KBM-7 (cell line): Measurements from ENCODE around the gene GARIN3.
"Not testable (repeated sequence)": the region's sequence is repeated elsewhere in the genome, so short reads cannot be mapped to it uniquely, and the experiment has no call there.

Experiments used
- DNase-seq: peaks from one replicate; pipeline ENCODE4 v3.0.0-alpha.2; 2015
- in situ Hi-C: fragments of 300-500 bp; cut with MboI; formaldehyde crosslinking; loops from 2 replicates; pipeline ENCODE4 v1.14.3; 2020; ENCODE audit warnings: low sequenced_read_pairs, low pct_unique_long_range_greater_than_20kb, mixed read lengths

GARIN3 gene

GRCh38 chr5:157187046-157187754, 21.1 kb upstream of the GARIN3 start:
- in situ Hi-C loops: no loop called here
- no peak for DNase-seq

DNA sequence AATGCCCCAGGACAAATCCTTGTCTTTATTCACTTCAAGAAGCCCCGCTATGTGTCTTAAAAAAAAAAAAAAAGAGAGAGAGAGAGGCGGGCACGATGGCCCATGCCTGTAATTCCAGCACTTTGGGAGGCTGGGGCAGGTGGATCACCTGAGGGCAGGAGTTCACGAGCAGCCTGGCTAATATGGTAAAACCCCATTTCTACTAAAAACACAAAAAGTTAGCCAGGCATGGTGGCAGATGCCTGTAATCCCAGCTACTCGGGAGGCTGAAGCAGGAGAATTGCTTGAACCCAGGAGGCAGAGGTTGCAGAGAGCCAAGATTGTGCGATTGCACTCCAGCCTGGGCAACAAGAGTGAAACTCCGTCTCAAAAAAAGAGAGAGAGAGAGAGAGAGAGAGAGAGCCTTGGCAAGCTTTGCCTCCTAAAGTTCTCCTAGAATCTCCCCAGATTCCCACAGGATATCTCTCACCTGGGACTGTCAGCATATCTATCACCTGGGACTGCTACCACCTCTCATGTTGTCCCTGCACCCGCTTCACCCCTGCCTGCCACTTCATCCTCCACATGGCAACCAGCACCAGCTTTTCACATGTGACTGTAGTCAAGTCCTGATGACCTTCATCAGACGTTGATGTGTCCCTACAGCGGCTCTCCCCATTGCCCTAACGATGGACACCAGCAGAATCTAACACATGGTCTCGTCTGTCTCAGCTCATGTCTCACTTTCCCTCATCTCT, 20.4 kb upstream of the GARIN3 start:
- in situ Hi-C loops: no loop called here
- DNase-seq: no peak

DNA sequence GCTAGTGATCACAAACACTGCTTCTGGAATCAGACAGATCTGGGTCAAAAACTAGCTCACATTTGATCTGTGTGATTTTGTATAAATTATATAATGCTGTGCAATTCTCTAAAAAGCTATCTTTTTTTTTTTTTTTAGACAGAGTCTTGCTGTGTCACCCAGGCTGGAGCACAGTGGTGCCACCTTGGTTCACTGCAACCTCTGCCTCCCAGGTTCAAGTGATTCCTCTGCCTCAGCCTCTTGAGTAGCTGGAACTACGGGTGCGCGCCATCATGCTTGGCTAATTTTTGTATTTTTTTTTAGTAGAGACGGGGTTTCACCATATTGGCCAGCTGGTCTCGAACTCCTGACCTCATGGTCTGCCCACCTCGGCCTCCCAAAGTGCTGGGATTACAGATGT, 19.1 kb upstream of the GARIN3 start:
- in situ Hi-C loops, DNase-seq: not testable (repeated sequence)

DNA sequence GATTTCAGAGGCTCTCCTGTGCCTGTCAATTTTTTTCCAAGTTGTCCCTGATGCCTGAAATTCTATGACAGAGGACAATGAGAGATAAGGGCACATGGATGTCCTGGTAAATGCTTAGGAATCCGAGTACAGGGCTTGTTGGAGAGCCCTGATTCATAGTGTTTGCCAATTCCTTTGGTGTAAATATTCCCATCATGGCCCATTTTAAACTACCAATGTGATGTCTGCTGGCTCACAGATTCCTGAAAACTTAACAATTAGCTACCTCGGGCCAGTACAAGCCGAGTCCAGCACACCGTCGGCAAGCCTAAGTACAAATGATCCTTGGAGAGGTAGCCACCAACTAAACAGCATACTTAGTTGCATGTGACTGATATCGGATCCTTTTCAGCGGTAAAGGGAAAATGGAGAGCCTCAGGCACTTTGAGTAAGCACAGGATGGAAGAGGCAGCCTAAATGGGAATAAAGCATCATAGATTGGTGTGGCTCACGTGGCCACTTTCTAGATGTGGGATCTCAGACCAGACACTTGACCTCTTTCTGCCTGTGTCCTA, 18.1 kb upstream of the GARIN3 start:
- in situ Hi-C loops: no loop called here
- DNase-seq: no peak

DNA sequence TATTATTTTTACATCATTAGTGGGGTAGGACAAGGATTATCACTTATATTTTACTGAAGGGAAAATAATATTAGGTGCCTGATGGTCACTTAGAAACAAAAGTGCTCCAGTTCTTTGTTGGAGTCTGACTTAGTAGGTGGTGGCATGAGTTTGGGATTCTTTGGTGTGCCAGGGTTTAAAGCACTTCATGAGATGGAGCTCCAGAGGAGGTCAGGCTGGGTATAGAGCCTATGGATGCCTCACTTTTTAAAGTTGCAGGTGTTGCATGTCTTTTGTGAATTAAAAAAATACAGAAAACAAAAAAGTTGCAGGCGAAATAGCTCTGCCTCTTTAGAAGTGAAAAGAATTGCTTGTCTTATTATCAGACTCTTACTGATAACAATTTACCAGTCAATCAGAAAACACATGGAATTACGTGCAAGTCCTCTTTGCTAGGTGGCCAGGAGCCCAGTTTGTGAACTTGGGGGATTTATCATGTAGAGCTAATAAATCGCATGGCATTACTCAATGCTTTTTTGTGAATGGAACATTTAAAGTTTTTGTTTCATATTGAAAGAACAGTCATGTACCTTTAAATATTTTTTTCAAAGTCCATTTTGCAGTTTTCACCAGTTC, 16.2 kb upstream of the GARIN3 start:
- DNase-seq: no peak
- in situ Hi-C loops: no loop called here

- in situ Hi-C loops: no loop called here
- no peak for DNase-seq
These were observed 14.6 kb upstream of the GARIN3 start, which contains the start of gene ITK for GRCh38 chr5:157180374-157181264. ITK (plus strand) TSS chr5:157180840; CDS start chr5:157180978, 138 bp downstream.

- no peak for DNase-seq
- in situ Hi-C loops: no loop called here
These were observed 12.9 kb upstream of the GARIN3 start for GRCh38 chr5:157178966-157179365.

DNA sequence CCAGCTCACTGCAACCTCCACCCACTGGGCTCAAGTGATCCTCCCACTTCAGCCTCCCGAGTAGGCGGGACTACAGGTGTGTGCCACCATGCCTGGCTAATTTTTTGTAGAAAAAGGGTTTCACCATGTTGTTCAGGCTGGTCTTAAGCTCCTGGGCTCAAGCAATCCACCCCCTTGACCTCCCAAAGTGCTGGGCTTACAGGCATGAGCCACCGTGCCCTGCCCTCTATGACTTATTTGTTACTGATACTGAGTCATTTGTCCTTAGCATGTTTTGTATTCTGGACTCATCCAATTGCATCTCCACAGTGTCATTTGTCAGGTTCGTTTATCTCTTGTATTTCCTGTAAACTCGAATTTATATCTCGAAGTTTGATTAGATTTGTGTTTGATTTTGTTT, 11.9 kb upstream of the GARIN3 start:
- peak; percentile 2 for DNase-seq
- in situ Hi-C loops: no loop called here

DNA sequence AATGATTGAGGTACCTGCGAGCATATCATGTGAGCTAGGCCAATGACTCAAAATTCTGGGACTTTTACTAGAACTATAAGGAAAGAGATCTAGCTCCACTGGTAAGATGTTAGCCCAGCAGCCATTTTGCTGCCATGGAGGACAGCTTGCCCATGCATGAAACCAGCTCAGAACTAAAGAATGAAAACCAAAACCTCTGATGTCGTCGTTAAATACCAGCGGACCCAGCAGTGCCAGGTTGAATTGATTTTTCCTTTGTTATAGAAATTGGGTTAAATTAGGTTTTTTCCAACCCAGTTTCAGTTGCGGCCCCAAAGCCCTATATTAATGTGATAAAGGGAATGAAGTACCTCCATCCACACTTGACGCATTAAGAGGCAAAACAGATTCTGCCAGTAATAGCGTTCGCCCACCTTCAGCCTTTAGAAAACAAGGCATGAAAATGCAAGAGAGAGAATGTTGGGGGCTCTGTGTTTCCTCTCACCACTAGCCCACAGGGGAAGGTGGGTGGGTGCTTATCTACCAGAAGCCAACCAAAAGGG, 9.1 kb upstream of the GARIN3 start:
- in situ Hi-C loops: no loop called here
- DNase-seq: no peak

DNA sequence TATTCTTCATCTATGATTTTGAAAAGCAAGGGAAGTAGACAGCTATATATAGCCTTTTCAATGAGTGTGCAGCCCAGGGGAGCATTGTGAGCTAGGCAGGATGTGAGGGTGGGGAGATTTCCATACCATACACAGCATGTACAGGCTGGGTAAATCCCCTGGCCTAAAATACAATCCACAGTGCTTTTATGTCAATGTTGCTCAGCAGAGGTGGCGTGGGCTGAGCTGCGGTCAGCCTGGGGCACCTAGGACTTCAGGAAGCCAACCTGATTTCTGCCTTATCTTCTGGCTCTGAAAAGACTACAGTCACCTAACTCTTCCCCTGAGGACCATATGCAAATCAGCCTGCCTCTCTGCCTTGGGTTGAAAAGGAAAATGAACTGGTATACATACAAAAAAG, 6.3 kb upstream of the GARIN3 start:
- in situ Hi-C loops: no loop called here
- no peak for DNase-seq

GRCh38 chr5:157168286-157168685, 2.2 kb upstream of the GARIN3 start:
- in situ Hi-C loops: no loop called here
- no peak for DNase-seq

DNA sequence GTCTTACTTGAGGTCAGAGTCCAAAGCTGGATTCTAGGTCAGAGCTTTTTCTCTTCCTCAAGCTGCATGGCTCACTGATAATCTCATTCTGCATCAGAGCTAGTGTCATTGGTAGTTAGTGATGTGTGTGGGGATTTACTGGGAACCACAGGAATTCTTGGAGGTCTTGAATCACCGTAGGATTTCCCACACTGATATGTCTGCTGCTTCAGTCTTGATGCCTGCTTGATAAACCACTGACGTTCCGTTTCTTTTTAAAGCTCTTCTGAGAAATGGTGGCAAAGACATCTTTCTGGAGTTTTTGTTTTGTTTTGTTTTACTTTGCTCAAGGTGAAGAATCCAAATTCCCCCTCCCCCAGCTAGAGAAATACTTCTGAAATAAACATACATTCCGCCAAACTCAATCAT, 1.2 kb upstream of the GARIN3 start:
- in situ Hi-C loops: no loop called here
- no peak for DNase-seq

DNA sequence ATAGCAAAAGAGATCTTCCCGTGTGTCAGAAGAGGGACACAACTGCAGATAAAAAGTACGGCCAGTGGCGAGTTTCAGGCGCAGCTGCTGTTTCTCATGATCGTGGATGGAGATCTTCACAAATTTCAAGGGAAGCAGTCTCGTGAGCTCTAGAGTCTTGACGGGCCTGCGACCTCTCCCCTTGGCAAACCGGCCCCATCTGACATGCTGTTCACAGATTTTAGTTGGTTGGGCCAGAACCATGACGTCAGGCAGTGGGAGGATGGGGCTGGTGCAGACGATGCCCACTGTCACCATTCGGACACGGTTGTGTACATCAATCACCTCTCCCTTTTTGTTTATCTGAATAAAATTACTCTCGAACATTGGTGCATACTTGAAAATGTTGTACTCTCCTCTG, 396 bp downstream of the GARIN3 start:
- no peak for DNase-seq
- in situ Hi-C loops: no loop called here

DNA sequence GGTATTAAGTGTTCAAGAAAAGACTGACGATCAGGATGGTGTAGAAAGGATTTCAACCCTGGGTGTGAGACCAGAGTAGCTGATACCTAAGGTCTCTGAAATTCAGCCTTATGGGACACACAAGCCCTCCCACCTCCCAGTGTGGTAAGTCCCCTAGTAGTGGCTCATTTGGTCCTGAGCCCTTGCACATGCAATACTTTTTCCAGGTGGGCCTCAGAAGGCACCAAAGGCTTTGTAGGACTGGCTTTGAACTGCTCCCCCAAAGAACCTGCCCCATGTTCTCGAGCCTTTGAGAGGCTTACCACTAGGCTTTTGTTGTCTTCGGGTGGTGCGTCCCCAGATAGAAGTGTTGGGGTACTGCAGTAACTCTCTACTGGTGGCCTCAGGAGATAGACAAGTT, 803 bp downstream of the GARIN3 start:
- DNase-seq: no peak
- in situ Hi-C loops: no loop called here

DNA sequence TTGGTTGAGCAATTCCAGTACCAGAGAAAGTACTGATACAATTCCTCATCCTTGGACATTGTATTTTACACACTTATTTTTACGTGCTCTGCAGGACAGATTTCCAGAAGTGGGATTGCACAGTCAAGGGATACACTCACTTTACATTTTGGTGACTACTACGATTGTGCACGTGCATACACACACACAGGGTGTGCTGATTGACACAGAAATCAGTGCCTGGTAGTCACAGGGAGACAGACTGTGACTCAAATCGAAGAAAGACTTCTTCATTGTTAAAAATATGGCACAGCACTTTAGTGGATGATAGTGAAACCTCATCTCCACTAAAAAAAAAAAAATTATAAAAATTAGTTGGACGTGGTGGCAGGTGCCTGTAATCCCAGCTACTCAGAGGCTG, 1.5 kb downstream of the GARIN3 start:
- in situ Hi-C loops: no loop called here
- no peak for DNase-seq

- no peak for DNase-seq
- in situ Hi-C loops: no loop called here
These were observed 3.0 kb downstream of the GARIN3 start for GRCh38 chr5:157162919-157163510.

- in situ Hi-C loops: no loop called here
- DNase-seq: no peak
These were observed 4.1 kb downstream of the GARIN3 start for GRCh38 chr5:157161996-157162395.

DNA sequence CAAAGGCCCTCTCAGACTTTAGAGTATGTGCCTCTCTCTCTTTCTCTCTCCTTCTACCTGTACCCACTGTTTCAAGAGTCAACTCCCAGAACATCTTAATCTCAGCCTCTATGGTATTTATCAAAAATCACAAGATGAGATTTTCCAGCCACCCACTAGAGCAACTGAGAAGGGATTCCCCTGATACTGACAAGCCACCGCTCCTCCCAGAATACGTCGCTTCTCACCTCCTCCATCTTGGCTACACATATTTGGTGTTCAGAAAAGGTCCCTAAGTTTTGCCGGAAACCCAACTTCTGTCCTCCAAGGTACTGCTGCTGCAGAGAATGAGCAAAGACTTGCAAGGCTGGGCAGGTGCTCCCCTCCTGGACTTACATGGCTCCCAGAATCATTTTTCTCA, 6.1 kb downstream of the GARIN3 start:
- no peak for DNase-seq
- in situ Hi-C loops: no loop called here
